RWPE2 (cell line): ENCODE measurements around the gene MATN4.
A peak's percentile ranks its signal among the peaks of the same experiment; 100 is the strongest.

ENCODE experiments used
- ATAC-seq: fragments of 200-7000 bp; cut with Tn5 transposase; 3 replicates; pipeline ENCODE4 v1.9.1; 2021; ENCODE audit warnings: low read depth
- DNase-seq: peaks from one replicate; pipeline ENCODE4 v3.0.0-alpha.2; 2020; ENCODE audit warnings: low spot score
- H3K27ac ChIP-seq: fragments of 450-650 bp; 2 replicates; pipeline ENCODE4 v1.5.1; 2017; ENCODE audit warnings: mild to moderate bottlenecking; ENCODE audit not compliant: poor library complexity, severe bottlenecking
- H3K27me3 ChIP-seq: fragments of 250-450 bp; sonication (Bioruptor Pico); 2 replicates; pipeline ENCODE4 v1.5.1; 2021; ENCODE audit warnings: mild to moderate bottlenecking, moderate library complexity; ENCODE audit not compliant: insufficient read depth, poor library complexity, severe bottlenecking
- H3K36me3 ChIP-seq: fragments of 250-450 bp; sonication (Bioruptor Pico); 2 replicates; pipeline ENCODE4 v1.5.1; 2020; ENCODE audit warnings: low read depth, mild to moderate bottlenecking, moderate library complexity
- H3K4me1 ChIP-seq: fragments of 250-450 bp; sonication (Bioruptor Pico); 2 replicates; pipeline ENCODE4 v1.5.1; 2021; ENCODE audit warnings: mild to moderate bottlenecking, moderate library complexity; ENCODE audit not compliant: insufficient read depth, poor library complexity, severe bottlenecking
- H3K4me3 ChIP-seq: fragments of 250-450 bp; sonication (Bioruptor Pico); 2 replicates; pipeline ENCODE4 v1.5.1; 2021; ENCODE audit warnings: mild to moderate bottlenecking, moderate library complexity; ENCODE audit not compliant: severe bottlenecking
- H3K9me3 ChIP-seq: fragments of 250-450 bp; sonication (Bioruptor Pico); 2 replicates; pipeline ENCODE4 v1.5.1; 2021; ENCODE audit warnings: mild to moderate bottlenecking, moderate library complexity; ENCODE audit not compliant: severe bottlenecking
- CTCF ChIP-seq: fragments of 450-650 bp; IDR thresholded peaks from one replicate; pipeline ENCODE4 v1.5.1; 2017; ENCODE audit warnings: mild to moderate bottlenecking, moderate library complexity; ENCODE audit not compliant: poor library complexity, severe bottlenecking

The MATN4 gene

GRCh38 chr20:45308117-45308778, at the start of gene MATN4:
MATN4 (minus strand) TSS chr20:45308299; CDS start chr20:45305582, 2,717 bp downstream.
- no peaks in the 10 kb centered on the region for H3K4me1 ChIP-seq
- H3K36me3 ChIP-seq: no peaks in the 10 kb centered on the region
- H3K4me3 ChIP-seq: no peak within 1 kb of the TSS
- no peaks in the 10 kb centered on the region for H3K9me3 ChIP-seq
- H3K27me3 ChIP-seq: no peaks in the 10 kb centered on the region
- ATAC-seq (peak; percentile 51), DNase-seq (no peak)
- peak; percentile 42 for TF ChIP-seq CTCF
- H3K27ac ChIP-seq: no peak within 1 kb of the TSS

GRCh38 chr20:45355209-45356084, 47.3 kb upstream of the MATN4 start:
- TF ChIP-seq CTCF: no peak
- Histone ChIP-seq H3K4me3 (no peak overlapping the region), H3K27me3 (no peaks in the 10 kb centered on the region), H3K4me1 (peaks cover 58% of the 10 kb centered on the region), H3K36me3 (no peaks in the 10 kb centered on the region), H3K9me3 (no peaks in the 10 kb centered on the region), H3K27ac (peak overlapping the region; percentile 91)
- ATAC-seq (peak; percentile 35), DNase-seq (no peak)

GRCh38 chr20:45354423-45355208, 46.5 kb upstream of the MATN4 start:
- no peaks in the 10 kb centered on the region for H3K36me3 ChIP-seq
- H3K27ac ChIP-seq: peak overlapping the region; percentile 91
- peaks cover 50% of the 10 kb centered on the region for H3K4me1 ChIP-seq
- no peak for TF ChIP-seq CTCF
- no peaks in the 10 kb centered on the region for H3K9me3 ChIP-seq
- H3K4me3 ChIP-seq: no peak overlapping the region
- DNase-seq (no peak), ATAC-seq (no peak)
- no peaks in the 10 kb centered on the region for H3K27me3 ChIP-seq

- H3K4me1 ChIP-seq: peaks cover 48% of the 10 kb centered on the region
- H3K27ac ChIP-seq: no peak overlapping the region
- H3K9me3 ChIP-seq: no peaks in the 10 kb centered on the region
- no peak for DNase-seq
- no peaks in the 10 kb centered on the region for H3K36me3 ChIP-seq
- no peak for ATAC-seq
- no peaks in the 10 kb centered on the region for H3K27me3 ChIP-seq
- no peak overlapping the region for H3K4me3 ChIP-seq
- TF ChIP-seq CTCF: no peak
Observed at GRCh38 chr20:45353746-45354145, 45.6 kb upstream of the MATN4 start.
